Endothelial cell of umbilical vein (primary cell): Measurements from ENCODE around the gene LGALS3BP.

Experiments used
- EZH2 ChIP-seq: IDR thresholded peaks from 2 replicates; pipeline ENCODE4 v1.6.1; 2012; ENCODE audit warnings: borderline replicate concordance, low read depth, mild to moderate bottlenecking, moderate library complexity, low read length, inconsistent platforms; ENCODE audit not compliant: severe bottlenecking
- FOS ChIP-seq: IDR thresholded peaks from 2 replicates; pipeline ENCODE4 v1.6.1; 2011; ENCODE audit warnings: mild to moderate bottlenecking, low read length, moderate library complexity, borderline replicate concordance; ENCODE audit not compliant: insufficient read depth
- GATA2 ChIP-seq: IDR thresholded peaks from 2 replicates; pipeline ENCODE4 v1.7.0; 2011; ENCODE audit warnings: low read depth, mild to moderate bottlenecking, moderate library complexity, mixed read lengths, low read length; ENCODE audit not compliant: insufficient read length, insufficient read depth
- JUN ChIP-seq: IDR thresholded peaks from 2 replicates; pipeline ENCODE4 v1.6.1; 2011; ENCODE audit warnings: borderline replicate concordance, low read depth; ENCODE audit not compliant: insufficient read length, insufficient read depth
- MYC ChIP-seq: IDR thresholded peaks from one replicate; pipeline ENCODE4 v1.6.1; 2011; ENCODE audit warnings: mild to moderate bottlenecking, low read depth, low read length
- POLR2A ChIP-seq: IDR thresholded peaks from 2 replicates; pipeline ENCODE4 v1.6.1; 2012; ENCODE audit warnings: low read depth, mild to moderate bottlenecking, control low read depth, low read length
- POLR2AphosphoS5 ChIP-seq: IDR thresholded peaks from 2 replicates; pipeline ENCODE4 v1.6.1; 2012; ENCODE audit warnings: low read depth, mild to moderate bottlenecking, control low read depth, low read length, moderate library complexity; ENCODE audit not compliant: insufficient read depth
- TF ChIP-seq, protein P1 (sequence below), 2 donors: IDR thresholded peaks; 1 replicate in 1 of 2; 2 replicates in 1 of 2; pipeline ENCODE4 v1.5.1; 2011; ENCODE audit warnings: low read length in 2 of 2, mild to moderate bottlenecking in 2 of 2, moderate library complexity in 2 of 2, control low read depth in 1 of 2, inconsistent platforms in 1 of 2, low read depth in 1 of 2; ENCODE audit not compliant: insufficient read depth in 1 of 2; ENCODE audit errors: extremely low read depth in 1 of 2
- TF ChIP-seq, protein P2 (sequence below): IDR thresholded peaks from 2 replicates; pipeline ENCODE4 v1.6.1; 2011; ENCODE audit not compliant: insufficient read depth, insufficient read length

DNA sequence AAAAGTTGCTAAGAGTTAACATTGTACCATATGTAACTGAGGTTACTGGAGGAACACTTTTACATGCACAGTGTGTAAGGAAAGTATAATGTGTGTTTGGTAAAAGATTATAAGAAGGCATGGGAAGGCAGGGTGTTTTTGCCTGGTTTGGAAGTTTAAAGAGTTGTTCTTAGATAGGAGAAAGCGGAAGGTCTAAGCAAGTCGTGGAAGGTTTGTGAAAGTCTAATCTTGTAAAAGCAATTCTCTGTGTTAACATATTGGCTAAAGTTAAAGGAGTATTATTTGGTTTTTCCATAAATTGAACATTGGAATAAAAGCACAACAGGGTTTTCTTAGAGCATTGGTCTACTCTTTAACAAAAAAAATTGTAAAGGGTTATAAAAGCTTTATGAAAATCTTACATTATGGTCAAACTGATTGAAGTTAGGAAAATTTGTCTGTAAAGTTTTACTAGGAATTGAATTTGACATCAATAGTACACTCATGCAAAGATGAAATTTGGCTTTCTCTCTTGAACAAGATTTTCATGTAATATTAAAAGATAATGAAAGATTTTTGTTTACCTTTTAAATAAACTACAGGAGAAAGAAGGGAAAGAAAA, 34.5 kb upstream of the LGALS3BP start:
- TF ChIP-seq JUN (no peak), POLR2AphosphoS5 (no peak), POLR2A (no peak), MYC (no peak), EZH2 (no peak), FOS (no peak), GATA2 (no peak)
- TF ChIP-seq, protein P1, sequence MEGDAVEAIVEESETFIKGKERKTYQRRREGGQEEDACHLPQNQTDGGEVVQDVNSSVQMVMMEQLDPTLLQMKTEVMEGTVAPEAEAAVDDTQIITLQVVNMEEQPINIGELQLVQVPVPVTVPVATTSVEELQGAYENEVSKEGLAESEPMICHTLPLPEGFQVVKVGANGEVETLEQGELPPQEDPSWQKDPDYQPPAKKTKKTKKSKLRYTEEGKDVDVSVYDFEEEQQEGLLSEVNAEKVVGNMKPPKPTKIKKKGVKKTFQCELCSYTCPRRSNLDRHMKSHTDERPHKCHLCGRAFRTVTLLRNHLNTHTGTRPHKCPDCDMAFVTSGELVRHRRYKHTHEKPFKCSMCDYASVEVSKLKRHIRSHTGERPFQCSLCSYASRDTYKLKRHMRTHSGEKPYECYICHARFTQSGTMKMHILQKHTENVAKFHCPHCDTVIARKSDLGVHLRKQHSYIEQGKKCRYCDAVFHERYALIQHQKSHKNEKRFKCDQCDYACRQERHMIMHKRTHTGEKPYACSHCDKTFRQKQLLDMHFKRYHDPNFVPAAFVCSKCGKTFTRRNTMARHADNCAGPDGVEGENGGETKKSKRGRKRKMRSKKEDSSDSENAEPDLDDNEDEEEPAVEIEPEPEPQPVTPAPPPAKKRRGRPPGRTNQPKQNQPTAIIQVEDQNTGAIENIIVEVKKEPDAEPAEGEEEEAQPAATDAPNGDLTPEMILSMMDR (IDR thresholded peaks at IDR 0.05; ENCODE audit: extremely low read depth in 1 of 2, insufficient read depth in 1 of 2, low read depth in 1 of 2, low read length in 2 of 2) = no peak
- TF ChIP-seq, protein P2, sequence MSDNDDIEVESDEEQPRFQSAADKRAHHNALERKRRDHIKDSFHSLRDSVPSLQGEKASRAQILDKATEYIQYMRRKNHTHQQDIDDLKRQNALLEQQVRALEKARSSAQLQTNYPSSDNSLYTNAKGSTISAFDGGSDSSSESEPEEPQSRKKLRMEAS = no peak
